Measurements from ENCODE around the gene INKA2. TPM values are rescaled to one million over a fixed set of nuclear protein-coding genes. Genes with fewer than 3 reads are reported as not detected.
A peak's percentile ranks its signal among the peaks of the same experiment; 100 is the strongest.

The INKA2 gene
- total and polyA plus RNA-seq, 2 of the 4 experiments (the other 2 are of a cell fraction), result 2.2 to 2.6 TPM

DNA sequence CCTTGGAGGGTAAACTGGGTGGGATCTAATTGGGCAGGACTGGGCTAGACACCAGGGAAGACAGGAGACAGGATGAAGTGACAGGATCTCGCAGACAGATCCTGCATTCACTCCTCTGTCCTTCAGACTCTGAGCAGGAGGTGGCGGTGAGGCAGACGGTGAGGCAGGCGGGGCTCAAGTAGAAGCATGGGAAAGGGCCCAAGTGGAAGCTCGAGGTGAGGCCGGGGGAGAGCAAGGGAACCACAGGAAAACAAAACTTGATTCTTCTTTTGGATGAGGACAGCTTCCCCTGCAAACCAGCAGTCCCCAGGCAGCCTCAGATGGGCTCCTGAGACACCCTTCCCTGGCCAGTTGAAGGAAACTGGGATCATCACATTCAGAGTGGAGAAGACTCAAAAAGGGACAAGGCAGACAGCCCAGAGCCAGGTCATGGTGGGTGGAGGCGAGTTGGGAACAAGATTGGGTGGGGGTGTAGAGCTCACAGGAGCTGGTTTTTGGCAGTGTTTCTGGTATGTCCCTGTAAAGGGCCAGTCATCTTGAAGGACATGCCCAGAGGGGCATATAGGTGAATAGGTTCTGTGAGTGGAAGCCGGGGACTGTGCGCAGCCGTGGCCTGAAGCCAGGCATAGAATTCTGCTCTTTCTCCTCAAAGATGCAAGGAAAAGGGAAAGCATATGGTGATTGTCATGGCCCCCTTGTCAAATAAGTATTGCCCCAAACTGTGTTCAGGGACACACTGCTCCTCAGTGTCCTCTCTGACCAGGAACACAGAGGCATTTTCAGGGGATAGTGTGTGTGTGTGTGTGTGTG lies 18.0 kb downstream of the INKA2 start:
- H2AK9ac ChIP-seq (replicated peaks; ENCODE audit: low read depth, low read length, poor library complexity), result peak overlapping the region; percentile 84
- H2AK5ac ChIP-seq (ENCODE audit: low read depth, low read length), result peak overlapping the region; percentile 88
- peak overlapping the region; percentile 58; the same call in 1 of the 3 replicates for H2BK15ac ChIP-seq (ENCODE audit: low read depth, low read length)
- peak overlapping the region; percentile 93 for H3K4ac ChIP-seq (ENCODE audit: low read depth, low read length)
- H3K4me2 ChIP-seq (ENCODE audit: low read depth, low read length), result no peak overlapping the region
- ATAC-seq (ENCODE audit: low read depth), result peak; percentile 6
- no peak overlapping the region for H2BK5ac ChIP-seq (ENCODE audit: low read depth, low read length, poor library complexity, severe bottlenecking)
- peak overlapping the region; percentile 60 for H2BK120ac ChIP-seq (ENCODE audit: low read depth, low read length)
- H3K18ac ChIP-seq (ENCODE audit: low read depth, low read length), result no peak overlapping the region; the same call in 1 of the 2 replicates
- no TSS peak for BruUV-seq (replicated peaks)
- peak overlapping the region; percentile 47; the same call in 1 of the 2 replicates for H3K23ac ChIP-seq (ENCODE audit: low read depth, low read length)
- H2AFZ ChIP-seq (replicated peaks; ENCODE audit: low read length, poor library complexity), result peak overlapping the region; percentile 54
- H3K56ac ChIP-seq (ENCODE audit: extremely low read depth, insufficient read depth, low read length), result no peak overlapping the region
- 72% methylated on average over 9 of the region's 10 CpGs; no CpG with 5 or more reads in 1 of the 2 experiments for WGBS, 2 experiments (ENCODE audit: extremely low coverage in 2 of 2, insufficient read length in 1 of 2)
- in situ Hi-C loops (cut with MboI; ENCODE audit: low sequenced_read_pairs), result no loop called here
- dilution Hi-C loops (cut with HindIII; ENCODE audit: low sequenced_read_pairs, unreplicated experiment), result no loop called here
- H3K14ac ChIP-seq (replicated peaks; ENCODE audit: low read depth, low read length), result peak overlapping the region; percentile 86
- peaks cover 0 to 8% of the 10 kb centered on the region in 2 experiments; a peak in 2 of 4 replicates for H3K79me1 ChIP-seq (ENCODE audit: low read depth in 1 of 2, low read length in 2 of 2)
- H3K9me1 ChIP-seq (ENCODE audit: insufficient read depth, low read length), result peaks cover 25% of the 10 kb centered on the region
- no peak overlapping the region; the same call in 1 of the 2 replicates for H4K5ac ChIP-seq (ENCODE audit: low read depth, low read length)
- no peak for DNase-seq
- TF ChIP-seq NFE2L2 (IDR thresholded peaks at IDR 0.05; ENCODE audit: low read depth, low read length) (no peak), CHD1 (IDR thresholded peaks at IDR 0.05; ENCODE audit: low read depth, low read length) (no peak), RFX5 (IDR thresholded peaks at IDR 0.05; ENCODE audit: low read depth, low read length) (no peak), MAFK (IDR thresholded peaks at IDR 0.05; ENCODE audit: low read depth, low read length) (no peak), MAZ (IDR thresholded peaks at IDR 0.05; ENCODE audit: borderline replicate concordance, low read depth, low read length) (no peak), BHLHE40 (IDR thresholded peaks at IDR 0.05; ENCODE audit: low read depth, low read length) (no peak), FOS (IDR thresholded peaks at IDR 0.05; ENCODE audit: low read depth, low read length) (no peak), MXI1 (IDR thresholded peaks at IDR 0.05; ENCODE audit: borderline replicate concordance, low read depth, low read length) (no peak), RAD21 (IDR thresholded peaks at IDR 0.05; ENCODE audit: low read length) (no peak), RCOR1 (IDR thresholded peaks at IDR 0.05; ENCODE audit: insufficient replicate concordance, low read length) (no peak), SMC3 (IDR thresholded peaks at IDR 0.05; ENCODE audit: low read depth, low read length) (no peak), CEBPB (IDR thresholded peaks at IDR 0.05; ENCODE audit: low read depth, low read length) (no peak), POLR2A (IDR thresholded peaks at IDR 0.05; ENCODE audit: low read depth, low read length) (no peak)
- TF ChIP-seq, protein P1, sequence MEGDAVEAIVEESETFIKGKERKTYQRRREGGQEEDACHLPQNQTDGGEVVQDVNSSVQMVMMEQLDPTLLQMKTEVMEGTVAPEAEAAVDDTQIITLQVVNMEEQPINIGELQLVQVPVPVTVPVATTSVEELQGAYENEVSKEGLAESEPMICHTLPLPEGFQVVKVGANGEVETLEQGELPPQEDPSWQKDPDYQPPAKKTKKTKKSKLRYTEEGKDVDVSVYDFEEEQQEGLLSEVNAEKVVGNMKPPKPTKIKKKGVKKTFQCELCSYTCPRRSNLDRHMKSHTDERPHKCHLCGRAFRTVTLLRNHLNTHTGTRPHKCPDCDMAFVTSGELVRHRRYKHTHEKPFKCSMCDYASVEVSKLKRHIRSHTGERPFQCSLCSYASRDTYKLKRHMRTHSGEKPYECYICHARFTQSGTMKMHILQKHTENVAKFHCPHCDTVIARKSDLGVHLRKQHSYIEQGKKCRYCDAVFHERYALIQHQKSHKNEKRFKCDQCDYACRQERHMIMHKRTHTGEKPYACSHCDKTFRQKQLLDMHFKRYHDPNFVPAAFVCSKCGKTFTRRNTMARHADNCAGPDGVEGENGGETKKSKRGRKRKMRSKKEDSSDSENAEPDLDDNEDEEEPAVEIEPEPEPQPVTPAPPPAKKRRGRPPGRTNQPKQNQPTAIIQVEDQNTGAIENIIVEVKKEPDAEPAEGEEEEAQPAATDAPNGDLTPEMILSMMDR (conservative IDR thresholded peaks at IDR 0.05; ENCODE audit: low read depth, low read length), result no peak
- TF ChIP-seq, protein P2, sequence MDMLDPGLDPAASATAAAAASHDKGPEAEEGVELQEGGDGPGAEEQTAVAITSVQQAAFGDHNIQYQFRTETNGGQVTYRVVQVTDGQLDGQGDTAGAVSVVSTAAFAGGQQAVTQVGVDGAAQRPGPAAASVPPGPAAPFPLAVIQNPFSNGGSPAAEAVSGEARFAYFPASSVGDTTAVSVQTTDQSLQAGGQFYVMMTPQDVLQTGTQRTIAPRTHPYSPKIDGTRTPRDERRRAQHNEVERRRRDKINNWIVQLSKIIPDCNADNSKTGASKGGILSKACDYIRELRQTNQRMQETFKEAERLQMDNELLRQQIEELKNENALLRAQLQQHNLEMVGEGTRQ (IDR thresholded peaks at IDR 0.05; ENCODE audit: low read depth, low read length), result no peak
- H3K9ac ChIP-seq (ENCODE audit: low read depth, low read length), result no peak overlapping the region
- ChIA-PET CTCF (no interaction called here), POLR2A (ENCODE audit: unreplicated experiment) (no interaction called here)
- H4K91ac ChIP-seq (ENCODE audit: insufficient read depth, low read depth, low read length), result peak overlapping the region; percentile 82
- no peaks in the 10 kb centered on the region for H4K20me1 ChIP-seq (ENCODE audit: insufficient read depth, low read length)
- intact Hi-C loops (cut with micrococcal nuclease), result no loop called here
- H3K4me3 ChIP-seq (ENCODE audit: insufficient read depth, low read depth, low read length), result no peak overlapping the region
- peak overlapping the region; percentile 22; the same call in 1 of the 2 replicates for H3K27ac ChIP-seq (ENCODE audit: insufficient read depth, low read length)
- H3K4me1 ChIP-seq (ENCODE audit: control insufficient read depth, insufficient read depth, low read length), result peaks cover 12% of the 10 kb centered on the region
- no peaks in the 10 kb centered on the region for H3K9me3 ChIP-seq (ENCODE audit: control insufficient read depth, insufficient read depth, low read length)
- H2BK20ac ChIP-seq (ENCODE audit: low read depth, low read length), result peak overlapping the region; percentile 59; the same call in 1 of the 2 replicates
- peaks cover 2% of the 10 kb centered on the region; the same call in 1 of the 2 replicates for H3K36me3 ChIP-seq (ENCODE audit: control insufficient read depth, insufficient read depth, low read length)
- H3K27me3 ChIP-seq (ENCODE audit: control insufficient read depth, insufficient read depth, low read length), result no peaks in the 10 kb centered on the region
- H4K8ac ChIP-seq (ENCODE audit: low read depth in 2 of 2, low read length in 2 of 2), result peak overlapping the region; percentile 72 to 89; a peak in 3 of 4 replicates
